Esophagus squamous epithelium (tissue), 5 donors: ENCODE results near the gene INPP5D. TPM values are rescaled to one million over a fixed set of nuclear protein-coding genes. Genes with fewer than 3 reads are reported as not detected.
"Not testable (repeated sequence)": the region's sequence is repeated elsewhere in the genome, so short reads cannot be mapped to it uniquely, and the experiment has no call there.

Experiments used
- DNase-seq: peaks from one replicate; lab custom pipeline; 2025; lab: John Stamatoyannopoulos, UW
- H3K27ac ChIP-seq, 4 donors: fragments of 200-600 bp; sonication (generic); one replicate each; pipeline ENCODE4 v1.5.1; 2016 to 2019; ENCODE audit warnings: mild to moderate bottlenecking in 1 of 4
- H3K27me3 ChIP-seq, 4 donors: fragments of 200-600 bp; sonication (generic); 1 replicate in 3 of 4; 2 replicates in 1 of 4; pipeline versions ENCODE4 v1.5.1 to v1.6.0; 2017 to 2021; ENCODE audit warnings: antibody characterized with exemption in 1 of 4
- H3K36me3 ChIP-seq, 3 donors: fragments of 200-600 bp; sonication (generic); one replicate each; pipeline ENCODE4 v1.5.1; 2016 to 2019
- H3K4me1 ChIP-seq, 3 donors: fragments of 200-600 bp; sonication (generic); one replicate each; pipeline ENCODE4 v1.5.1; 2017 to 2019
- H3K4me3 ChIP-seq, 4 donors: fragments of 200-600 bp; sonication (generic); 1 replicate in 3 of 4; 2 replicates in 1 of 4; pipeline ENCODE4 v1.5.1; 2016 to 2019; ENCODE audit warnings: mild to moderate bottlenecking in 2 of 4, moderate library complexity in 1 of 4
- H3K9me3 ChIP-seq, 3 donors: fragments of 200-600 bp; sonication (generic); one replicate each; pipeline ENCODE4 v1.5.1; 2016 to 2019
- CTCF ChIP-seq, 6 experiments: fragments of 450-650 bp in 4 of 6; fragments of 200-600 bp in 2 of 6; sonication (generic) in 2 of 6; IDR thresholded peaks; one replicate each; pipeline ENCODE4 v1.5.1; 2016 to 2019; ENCODE audit warnings: antibody characterized with exemption in 6 of 6, mild to moderate bottlenecking in 4 of 6, moderate library complexity in 4 of 6
- POLR2A ChIP-seq, 4 donors: fragments of 450-650 bp; IDR thresholded peaks; one replicate each; pipeline ENCODE4 v1.6.1; 2017; ENCODE audit warnings: antibody characterized with exemption in 4 of 4, mild to moderate bottlenecking in 4 of 4, moderate library complexity in 3 of 4
- WGBS, 2 donors: methylation state at CpG; one replicate each; pipeline ENCODE4 v1.1.5; 2018; 5-methylcytosine and 5-hydroxymethylcytosine counted together
- intact Hi-C: fragments of 100-400 bp; cut with DNase I; formaldehyde crosslinking; loops from one replicate; pipeline ENCODE4 v1.15.0; 2022
- total RNA-seq, 4 donors: library from RNA; depleted of rRNA; stranded (reverse); fragments of >200 nt; gene quantifications; one replicate each; pipeline ENCODE4 v1.1.0, GENCODE V29; 2016
- donor health status: DM: yes; HTN: yes; CAD: no.

Gene INPP5D
- total RNA-seq, 4 donors from 2014 or later = 2.2 to 36.0 (median 10.2) TPM

- H3K27me3 ChIP-seq = no peaks in the 10 kb centered on the region
- no peak for DNase-seq
- no peak overlapping the region for H3K4me3 ChIP-seq
- H3K36me3 ChIP-seq = no peaks in the 10 kb centered on the region
- 60 to 61% methylated on average over 9 to 10 of the region's 12 CpGs for WGBS, 2 donors
- no peak for TF ChIP-seq POLR2A (IDR thresholded peaks at IDR 0.05)
- no peak for TF ChIP-seq CTCF (IDR thresholded peaks at IDR 0.05)
- no peaks in the 10 kb centered on the region for H3K4me1 ChIP-seq
- no peak overlapping the region for H3K27ac ChIP-seq
- intact Hi-C loops = no loop called here
- H3K9me3 ChIP-seq = no peaks in the 10 kb centered on the region
These were observed 47.7 kb upstream of the INPP5D start for GRCh38 chr2:233012301-233012971.

GRCh38 chr2:233013027-233013461, 47.1 kb upstream of the INPP5D start, which contains the start of gene NGEF:
Gene NGEF (minus strand): TSS chr2:233013256. CDS start chr2:232974890, 38,366 bp downstream.
- intact Hi-C loops = no loop called here
- Histone ChIP-seq H3K4me3 (no peak within 1 kb of the TSS), H3K4me1 (no peaks in the 10 kb centered on the region), H3K27ac (no peak within 1 kb of the TSS), H3K27me3 (no peaks in the 10 kb centered on the region), H3K9me3 (no peaks in the 10 kb centered on the region), H3K36me3 (no peaks in the 10 kb centered on the region)
- TF ChIP-seq CTCF (IDR thresholded peaks at IDR 0.05) = no peak
- no peak for TF ChIP-seq POLR2A (IDR thresholded peaks at IDR 0.05)
- no peak for DNase-seq
- 85 to 98% methylated on average over 4 to 7 of the region's 12 CpGs for WGBS, 2 donors

GRCh38 chr2:233013650-233014049, 46.5 kb upstream of the INPP5D start:
- Histone ChIP-seq H3K4me1 (no peaks in the 10 kb centered on the region), H3K4me3 (no peak overlapping the region), H3K27ac (no peak overlapping the region), H3K9me3 (no peaks in the 10 kb centered on the region), H3K36me3 (no peaks in the 10 kb centered on the region), H3K27me3 (no peaks in the 10 kb centered on the region)
- no peak for TF ChIP-seq POLR2A (IDR thresholded peaks at IDR 0.05)
- TF ChIP-seq CTCF (IDR thresholded peaks at IDR 0.05) = no peak
- intact Hi-C loops = no loop called here
- 67 to 85% methylated on average over 1 of the region's 1 CpG for WGBS, 2 donors
- DNase-seq = no peak

- no peak for TF ChIP-seq CTCF (IDR thresholded peaks at IDR 0.05)
- no peak for TF ChIP-seq POLR2A (IDR thresholded peaks at IDR 0.05)
- no peaks in the 10 kb centered on the region for H3K27me3 ChIP-seq
- no peaks in the 10 kb centered on the region for H3K4me1 ChIP-seq
- intact Hi-C loops = no loop called here
- 96 to 100% methylated on average over 1 of the region's 1 CpG for WGBS, 2 donors
- no peaks in the 10 kb centered on the region for H3K36me3 ChIP-seq
- DNase-seq = no peak
- H3K27ac ChIP-seq = no peak overlapping the region
- H3K4me3 ChIP-seq = no peak overlapping the region
- no peaks in the 10 kb centered on the region for H3K9me3 ChIP-seq
These were observed 45.0 kb upstream of the INPP5D start for GRCh38 chr2:233015019-233015645.

- Histone ChIP-seq H3K4me3 (no peak overlapping the region), H3K9me3 (no peaks in the 10 kb centered on the region), H3K36me3 (no peaks in the 10 kb centered on the region), H3K27me3 (no peaks in the 10 kb centered on the region), H3K4me1 (peaks cover 0 to 3% (median 0%) of the 10 kb centered on the region in 3 donors), H3K27ac (no peak overlapping the region)
- TF ChIP-seq POLR2A (IDR thresholded peaks at IDR 0.05) = no peak
- no peak for TF ChIP-seq CTCF (IDR thresholded peaks at IDR 0.05)
- DNase-seq = no peak
- WGBS, 2 donors = 89 to 94% methylated on average over 1 of the region's 1 CpG
- intact Hi-C loops = no loop called here
These were observed 42.2 kb upstream of the INPP5D start for GRCh38 chr2:233017947-233018346.

- H3K9me3 ChIP-seq, H3K27ac ChIP-seq, intact Hi-C loops, H3K36me3 ChIP-seq, H3K4me3 ChIP-seq, H3K27me3 ChIP-seq, DNase-seq, H3K4me1 ChIP-seq: not testable (repeated sequence)
- 78 to 84% methylated on average over 4 of the region's 4 CpGs for WGBS, 2 donors
These were observed 40.5 kb upstream of the INPP5D start for GRCh38 chr2:233019610-233020009.
